Amniotic stem cell (primary cell): Measurements from ENCODE around the gene SUGCT.

Experiments used
- DNase-seq: peaks from one replicate; lab custom pipeline; 2025; lab: John Stamatoyannopoulos, UW

Gene SUGCT

DNA sequence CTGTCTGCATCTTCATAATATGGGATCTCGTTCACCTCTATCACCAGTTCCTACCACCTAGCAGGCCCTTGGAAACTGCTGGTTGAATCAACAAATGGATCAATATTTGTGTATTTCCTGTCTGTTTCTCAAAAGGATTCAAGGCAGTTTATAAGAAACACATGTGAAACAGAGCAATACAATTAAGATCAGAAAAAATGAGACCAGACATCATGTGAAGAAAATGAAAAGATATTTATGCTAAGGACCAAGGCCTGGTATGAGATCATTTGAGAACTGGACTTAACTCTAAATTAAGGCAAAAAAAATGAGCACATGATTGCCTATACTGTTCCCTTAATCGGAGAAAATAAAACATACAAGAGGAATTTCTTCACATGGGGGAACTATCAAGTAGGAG is 589.0 kb downstream of the SUGCT start:
- no peak for DNase-seq

DNA sequence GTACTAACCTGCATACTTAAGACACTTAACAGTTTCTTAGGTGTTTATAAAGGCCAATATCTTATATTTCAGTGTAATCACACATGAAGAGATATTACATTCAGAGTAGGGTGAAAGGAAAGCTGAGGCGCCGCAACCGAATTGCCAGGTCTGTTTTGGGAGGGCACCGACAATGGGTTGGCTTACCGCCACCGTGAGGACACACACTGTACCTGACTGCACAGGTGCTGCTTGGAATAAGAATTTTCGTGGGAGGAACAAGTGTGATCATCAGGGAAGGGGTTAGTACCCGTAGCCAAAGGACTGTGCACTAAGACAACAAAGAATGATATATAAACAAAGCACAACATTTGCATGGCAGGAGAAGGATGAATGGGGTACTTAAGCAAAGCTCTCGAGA is 591.8 kb downstream of the SUGCT start:
- no peak for DNase-seq

DNA sequence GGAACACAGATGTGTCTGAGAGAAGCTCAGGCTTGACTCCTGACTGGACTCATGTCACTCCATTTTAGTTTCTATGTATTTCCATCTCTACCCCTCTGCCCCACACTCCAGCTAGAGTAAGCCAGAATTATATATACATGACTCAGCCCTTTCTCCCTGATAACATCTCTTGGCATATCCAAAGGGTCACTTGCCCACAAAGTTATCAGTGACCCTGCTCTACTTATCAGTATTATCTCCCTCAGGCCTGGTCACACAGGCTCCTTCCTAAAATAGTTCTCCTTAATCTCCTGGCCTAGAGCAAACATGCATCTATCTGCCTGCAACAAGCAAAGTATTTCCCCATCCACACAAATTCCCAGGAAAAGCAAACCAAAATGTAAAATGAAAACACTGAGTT is 598.3 kb downstream of the SUGCT start:
- no peak for DNase-seq

DNA sequence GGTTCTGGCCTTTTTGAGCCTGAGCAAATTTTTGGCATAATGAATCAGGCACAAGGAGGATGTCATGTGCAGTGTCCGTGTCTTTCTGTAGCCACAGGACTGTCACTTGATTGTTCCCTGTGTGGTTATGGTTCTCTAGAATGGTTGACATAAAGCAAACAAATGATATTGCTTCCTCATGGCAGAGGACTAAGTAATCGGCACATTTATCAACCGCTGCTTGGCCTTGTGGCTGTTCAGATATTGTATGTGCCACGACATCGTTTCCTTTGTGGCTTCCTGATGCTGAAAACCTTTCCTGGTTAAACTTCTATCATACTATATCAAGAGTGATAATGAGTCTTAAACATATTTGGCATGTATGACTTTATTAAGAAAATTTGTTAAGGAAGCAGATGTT is 598.8 kb downstream of the SUGCT start:
- no peak for DNase-seq

DNA sequence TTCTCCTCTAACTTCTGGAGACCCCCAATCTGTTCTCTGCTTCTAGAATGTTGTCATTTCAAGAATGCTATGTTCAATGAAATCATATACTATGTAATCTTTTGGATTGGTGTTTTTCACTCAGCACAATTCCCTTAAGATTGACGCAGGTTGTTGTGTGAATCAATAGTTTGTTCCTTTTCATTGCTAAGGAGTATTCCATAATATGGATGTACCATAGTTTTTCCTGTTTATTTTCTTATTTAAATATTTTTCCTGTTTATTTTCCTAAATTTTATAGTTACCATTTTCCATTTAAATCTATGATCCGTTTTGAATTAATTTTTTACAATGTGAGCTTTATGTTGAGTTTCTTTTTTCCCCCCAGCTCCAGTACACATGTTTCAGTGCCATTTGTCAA is 604.5 kb downstream of the SUGCT start:
- no peak for DNase-seq

DNA sequence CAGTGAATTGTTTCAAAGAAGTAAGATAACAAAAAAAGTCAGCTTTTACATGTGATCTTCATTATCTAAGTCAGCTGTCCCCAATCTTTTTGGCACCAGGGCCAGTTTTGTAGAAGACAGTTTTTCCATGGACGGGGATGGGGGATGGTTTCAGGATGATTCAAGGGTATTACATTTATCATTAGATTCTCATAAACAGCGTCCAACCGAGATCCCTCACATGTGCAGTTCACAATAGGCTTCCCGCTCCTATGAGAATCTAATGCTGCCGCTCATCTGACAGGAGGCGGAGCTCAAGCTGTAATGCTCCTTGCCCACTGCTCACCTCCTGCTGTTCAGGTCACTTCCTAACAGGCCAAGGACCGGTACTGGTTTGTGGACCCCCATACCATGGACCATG is 607.5 kb downstream of the SUGCT start:
- DNase-seq = no peak

DNA sequence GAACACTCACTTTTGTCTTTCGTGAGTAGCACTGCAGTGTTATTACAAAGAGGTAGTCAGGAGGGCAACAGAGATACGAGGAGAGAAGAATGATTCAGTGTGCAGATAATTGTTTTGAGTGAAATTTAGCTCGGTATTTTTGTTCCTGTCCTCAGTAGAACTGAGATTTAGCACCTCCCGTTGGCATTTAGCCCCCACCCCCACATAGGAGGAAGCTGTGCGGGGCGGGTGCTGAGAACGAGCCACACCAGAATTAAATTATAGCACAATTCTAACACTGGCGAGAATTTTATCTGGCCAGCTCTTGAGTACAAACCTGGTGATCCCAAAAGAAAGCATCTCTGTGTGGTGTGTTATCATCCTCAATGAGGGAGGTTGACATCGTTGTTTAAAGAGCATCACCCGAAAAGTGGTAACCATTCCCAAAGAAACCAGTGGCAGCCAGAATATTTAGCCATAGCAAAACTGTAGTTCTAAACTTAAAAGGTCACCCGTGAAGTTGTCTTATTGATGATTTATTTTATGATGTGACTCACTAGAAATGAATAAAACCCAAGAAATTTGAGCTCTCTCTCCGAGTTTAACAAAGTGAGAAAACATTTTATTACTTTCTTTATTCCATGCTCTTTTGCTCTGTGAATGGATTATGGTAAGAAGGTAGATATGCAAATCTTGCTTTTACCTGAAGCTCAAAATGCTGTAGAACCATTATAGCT is 612.2 kb downstream of the SUGCT start:
- DNase-seq = no peak

DNA sequence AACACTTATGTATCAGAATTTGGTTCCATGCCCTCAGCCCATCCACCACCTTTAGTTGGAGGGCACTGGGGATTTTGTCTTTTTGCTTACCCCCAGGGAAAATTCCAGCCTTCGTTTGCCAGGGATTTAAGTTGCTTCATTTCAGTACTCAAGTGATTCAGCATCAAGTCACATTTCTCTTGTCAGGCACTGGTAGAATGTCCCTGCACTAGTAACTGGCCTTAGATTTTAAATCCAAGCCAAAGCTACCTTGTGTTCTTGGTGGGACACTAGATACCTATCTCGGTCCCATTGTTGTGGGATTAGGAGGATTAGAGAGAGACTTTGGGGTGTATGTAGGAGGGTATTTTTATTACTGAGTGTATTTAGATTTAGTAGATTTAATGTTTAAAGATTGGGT is 613.1 kb downstream of the SUGCT start:
- DNase-seq = no peak

DNA sequence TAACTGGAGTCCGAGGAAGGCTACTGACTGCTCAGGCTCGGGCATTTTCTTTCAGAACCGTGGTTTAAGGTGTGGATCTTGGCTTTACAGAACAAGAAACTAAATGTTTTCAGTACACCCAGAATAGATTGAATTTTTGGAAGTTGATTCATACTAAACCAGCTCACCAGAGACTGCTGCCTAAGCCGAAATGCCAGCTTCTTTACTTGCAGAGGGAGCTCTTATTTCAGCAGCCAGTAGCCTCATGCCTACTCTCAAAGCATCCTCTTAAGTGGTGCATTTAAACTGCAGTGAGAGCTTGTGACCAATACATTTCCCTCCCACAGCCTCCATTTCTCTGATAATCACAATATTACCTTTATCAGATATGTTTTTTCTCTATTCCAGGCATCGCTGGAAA is 615.1 kb downstream of the SUGCT start:
- DNase-seq = peak; percentile 46

DNA sequence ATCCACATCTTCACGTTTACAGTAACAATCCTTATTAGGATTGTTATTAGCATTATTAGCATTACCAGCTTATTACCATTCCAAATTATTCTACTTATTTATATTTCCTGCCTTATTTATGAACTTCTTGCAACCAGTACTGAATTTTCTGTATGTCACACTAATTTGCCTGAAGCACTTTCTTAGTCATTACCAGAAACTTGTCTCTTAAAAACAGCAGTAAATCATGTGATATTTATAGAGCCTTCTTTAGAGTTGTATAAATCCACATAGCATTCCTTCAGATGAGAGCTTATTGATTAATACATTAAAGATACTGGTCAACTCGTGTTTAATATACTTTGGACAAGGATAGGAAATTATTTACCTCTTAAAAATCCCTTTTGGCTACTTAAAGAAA is 618.6 kb downstream of the SUGCT start:
- no peak for DNase-seq

DNA sequence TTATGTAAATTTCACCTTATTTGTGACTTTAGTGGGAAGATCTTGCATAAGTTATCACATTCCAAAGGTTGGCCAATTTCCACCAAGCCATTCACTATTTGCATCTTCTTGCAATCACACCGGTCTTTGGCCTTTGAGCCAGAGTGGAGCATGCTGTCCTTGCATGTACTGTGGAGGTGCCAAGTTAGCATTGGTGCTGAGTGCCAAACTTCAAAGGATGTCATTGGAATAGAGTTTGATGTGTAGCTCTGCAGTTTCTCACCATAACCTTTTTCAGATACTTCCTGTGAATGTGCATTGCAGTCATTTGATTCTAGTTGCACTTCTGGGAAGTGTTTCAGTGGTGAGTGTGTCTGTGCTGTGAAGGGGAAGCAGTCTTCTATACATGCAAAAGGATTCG is 620.6 kb downstream of the SUGCT start:
- DNase-seq = no peak

DNA sequence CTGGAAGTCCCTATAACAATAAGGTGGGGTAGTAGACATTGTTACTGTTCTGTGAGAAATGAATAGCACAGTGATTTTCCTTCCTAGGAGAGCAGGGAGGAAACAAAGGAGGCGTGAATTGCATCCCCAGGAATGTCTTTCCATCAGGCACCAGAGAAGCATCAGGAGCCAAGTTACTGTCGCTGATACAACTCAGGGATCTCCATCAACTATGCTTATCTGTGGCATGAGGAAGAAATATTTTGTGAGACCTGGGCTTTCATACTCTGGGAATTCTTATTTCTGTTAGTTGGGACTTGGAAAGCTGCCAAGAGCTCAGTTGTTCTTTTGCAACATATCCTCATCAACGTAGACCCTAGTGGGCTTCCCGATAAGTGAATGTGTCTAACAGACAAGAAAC is 622.3 kb downstream of the SUGCT start:
- DNase-seq = no peak

DNA sequence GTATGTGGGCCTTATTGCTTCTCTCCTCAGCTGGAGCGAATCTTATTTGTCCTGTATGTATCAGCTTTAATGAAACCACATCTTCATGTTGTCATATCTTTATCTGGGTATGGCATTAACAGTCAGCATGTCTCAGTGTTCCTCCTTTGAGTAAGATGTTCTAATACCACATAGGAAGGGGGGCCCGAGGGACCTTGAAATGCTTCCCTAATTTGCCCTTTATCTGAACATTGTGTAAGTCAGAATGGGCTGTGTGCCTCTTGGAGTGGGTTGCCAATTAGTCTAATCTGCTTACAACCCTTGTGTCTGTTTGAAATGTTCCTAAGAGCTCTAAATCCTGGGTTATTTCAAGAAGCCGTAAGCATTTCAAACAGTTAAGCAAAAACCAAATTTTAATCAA is 623.8 kb downstream of the SUGCT start:
- DNase-seq = no peak

DNA sequence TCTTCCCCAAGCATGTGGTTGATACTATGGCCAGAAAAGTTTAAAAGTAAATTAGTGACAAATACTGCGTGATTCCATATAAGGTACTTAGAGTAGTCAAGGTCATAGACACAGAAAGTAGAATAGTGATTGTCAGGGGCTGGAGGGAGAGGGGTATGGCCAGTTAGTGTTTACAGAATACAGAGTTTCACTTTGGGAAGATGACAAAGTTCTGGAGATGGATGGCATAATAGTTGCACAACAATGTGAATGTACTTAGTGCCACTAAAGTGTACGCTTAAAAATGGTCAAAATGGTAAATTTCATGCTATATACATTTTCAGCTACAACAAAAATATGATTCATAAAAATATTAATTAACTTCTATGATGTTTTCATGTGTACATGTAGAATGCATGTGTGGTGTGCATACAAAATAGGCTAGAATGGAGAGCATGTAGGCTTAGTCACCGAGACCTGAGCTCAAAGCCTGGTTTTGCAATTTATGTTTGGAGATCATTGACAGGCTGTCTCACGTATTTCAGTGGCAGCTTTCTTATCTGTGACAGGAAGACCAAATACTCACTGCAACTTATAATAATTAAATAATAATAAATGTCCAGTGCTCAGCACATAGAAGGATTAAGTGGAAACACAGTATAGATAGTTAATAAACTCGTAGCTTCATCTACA is 625.6 kb downstream of the SUGCT start:
- DNase-seq = no peak

DNA sequence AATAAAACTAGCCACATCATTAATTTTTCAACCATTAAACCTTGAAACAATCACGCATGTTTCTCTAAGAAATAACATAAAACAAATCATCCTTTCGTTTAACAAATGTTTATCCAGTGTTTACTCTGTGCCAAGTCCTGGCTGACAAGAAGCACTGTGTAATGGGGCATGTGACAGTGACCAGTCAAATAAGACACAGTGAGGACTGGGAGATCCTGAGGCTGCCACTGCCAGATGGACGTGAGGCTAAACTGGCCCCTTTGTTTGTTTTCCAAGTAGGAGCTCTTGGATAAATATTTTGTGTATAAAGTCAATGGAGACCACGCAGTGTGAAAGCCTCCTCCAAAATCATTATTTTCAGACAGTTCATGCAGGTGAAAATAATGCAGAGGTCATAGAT is 626.2 kb downstream of the SUGCT start:
- no peak for DNase-seq

DNA sequence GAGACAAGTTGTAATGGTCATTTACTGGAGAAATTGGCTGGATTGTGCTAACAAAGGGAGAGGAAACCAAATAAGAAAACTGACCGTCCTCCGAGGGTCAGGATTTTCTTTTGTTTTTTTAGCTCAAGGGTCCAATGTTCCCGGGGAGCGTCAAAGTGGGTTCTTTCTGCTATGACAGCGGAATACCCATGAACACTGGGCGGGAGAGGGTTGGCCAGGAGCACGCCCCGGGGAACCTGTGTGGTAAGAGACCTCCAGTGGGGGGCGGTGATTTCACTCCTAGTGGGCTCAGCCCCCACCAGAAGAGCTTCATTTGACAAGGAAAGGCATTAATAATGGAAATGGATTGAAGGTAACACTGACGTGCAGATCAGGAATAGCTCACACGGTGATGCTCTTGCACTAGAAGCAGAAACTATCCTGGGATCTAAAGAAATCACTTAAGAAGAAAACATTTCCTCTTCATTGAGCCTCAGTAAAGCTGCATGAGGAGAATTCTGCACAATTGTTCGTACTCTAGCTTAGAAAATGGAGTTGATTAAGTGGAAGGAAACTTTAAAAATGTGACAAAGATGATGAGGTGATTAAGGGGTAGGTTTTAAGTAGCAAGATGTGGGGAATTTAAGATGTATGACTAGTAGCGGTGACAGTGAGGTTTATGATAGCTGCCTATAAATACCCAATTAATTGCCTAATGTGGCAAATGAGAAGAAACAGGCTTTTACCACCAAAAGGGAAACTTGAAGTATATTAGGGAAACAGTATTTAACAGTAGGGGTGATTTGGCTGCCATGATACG is 627.2 kb downstream of the SUGCT start:
- DNase-seq = no peak

DNA sequence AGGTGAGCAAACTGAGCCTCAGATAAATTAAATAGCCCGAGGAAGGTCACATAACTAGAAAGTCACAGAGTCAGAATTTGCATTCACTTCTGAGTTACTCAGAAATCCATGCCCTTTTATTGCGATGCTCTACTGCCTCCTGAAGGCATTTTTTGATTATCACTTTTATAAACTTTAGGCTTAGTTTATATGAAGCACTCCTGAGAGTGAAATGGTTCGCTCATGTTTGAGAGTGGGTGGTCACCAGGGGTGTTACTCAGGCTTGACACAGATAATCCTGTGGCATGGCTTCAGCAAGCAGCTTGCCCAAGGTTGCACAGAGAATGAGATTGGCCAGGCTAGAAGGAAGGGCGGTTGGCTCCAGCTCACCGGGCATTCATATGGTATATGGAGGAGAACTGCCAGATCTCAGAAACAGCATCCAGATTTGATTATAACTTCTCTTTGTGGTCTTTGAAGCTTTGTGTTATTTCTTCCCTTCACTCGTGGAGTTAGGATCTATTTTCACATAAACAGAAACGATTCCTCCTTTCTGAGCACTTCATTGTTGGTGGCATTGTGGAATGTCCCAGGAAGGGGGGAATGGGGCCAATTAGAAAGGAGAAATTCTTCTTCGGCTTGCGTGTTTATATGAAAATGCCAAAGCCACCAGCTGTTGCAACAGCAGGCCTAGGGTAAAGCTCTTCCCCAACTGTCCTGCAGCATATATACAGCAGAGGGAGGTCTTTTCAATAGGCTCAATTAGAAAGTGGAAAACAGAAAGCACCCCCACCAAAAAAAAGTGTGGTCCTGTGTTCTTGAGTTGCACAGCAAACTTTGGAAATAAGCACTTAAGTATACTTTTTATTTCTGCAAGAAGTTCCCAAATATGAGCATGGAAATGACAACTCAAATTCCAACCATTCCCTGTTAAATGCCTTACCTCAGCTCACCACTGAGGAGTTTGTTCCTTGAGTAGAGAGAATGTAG is 628.8 kb downstream of the SUGCT start:
- DNase-seq = peak; percentile 71

DNA sequence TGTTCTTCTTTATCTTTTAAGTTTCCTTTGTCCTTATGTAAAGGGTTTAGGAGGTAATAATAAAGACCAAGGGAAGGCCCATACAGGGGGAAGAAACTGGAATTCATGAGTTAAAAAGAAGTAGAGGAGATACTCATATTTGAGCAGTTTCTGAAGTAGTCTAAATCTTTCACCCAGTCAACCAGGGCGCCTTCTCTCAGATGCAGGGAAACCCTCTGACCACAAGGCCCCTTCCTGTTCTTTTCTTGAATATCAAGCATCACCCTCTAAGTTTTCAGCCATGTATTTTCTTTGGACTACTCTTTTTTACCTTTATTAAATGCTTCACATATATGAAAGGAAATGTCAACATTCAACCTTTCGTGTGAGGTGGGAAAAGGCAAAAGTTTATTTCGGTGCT is 630.8 kb downstream of the SUGCT start:
- DNase-seq = no peak

DNA sequence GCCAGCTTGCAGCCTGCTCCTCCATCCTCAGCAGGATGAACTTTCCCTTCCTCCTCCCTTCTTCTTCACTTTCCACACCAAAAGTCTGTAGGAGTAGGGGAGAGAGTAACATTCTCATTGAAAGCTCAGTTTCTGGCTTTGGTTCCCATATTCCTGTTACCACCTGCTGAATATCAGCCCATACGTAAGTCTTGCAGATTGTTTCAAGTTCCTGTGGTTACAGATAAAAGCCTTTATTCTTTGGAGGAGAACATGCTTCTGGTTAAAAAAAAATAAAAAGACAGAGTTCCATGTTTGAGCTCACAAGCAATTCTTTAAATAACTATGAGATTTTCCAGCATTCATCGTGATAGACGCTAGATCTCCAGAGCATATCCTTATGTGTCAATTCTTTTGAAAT is 637.3 kb downstream of the SUGCT start:
- DNase-seq = no peak

DNA sequence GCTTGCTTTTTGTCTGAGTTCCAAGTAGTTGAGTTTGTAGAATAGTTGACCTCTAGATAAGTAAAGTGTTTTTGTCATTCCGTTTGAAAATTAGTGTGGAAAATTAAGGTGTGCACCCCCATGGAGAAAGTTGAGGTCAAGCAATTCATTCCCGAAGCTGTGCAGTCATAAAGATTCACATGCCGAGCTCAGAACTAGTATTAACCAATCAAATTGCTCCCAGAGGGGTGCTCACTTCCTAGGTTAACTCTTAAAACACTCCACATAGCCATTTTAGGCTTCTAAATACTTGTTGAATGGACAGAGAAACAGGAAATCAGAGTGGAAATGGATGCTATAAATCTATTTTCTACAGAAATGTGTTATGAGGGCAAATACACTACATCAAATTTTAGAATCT is 638.9 kb downstream of the SUGCT start:
- DNase-seq = no peak

DNA sequence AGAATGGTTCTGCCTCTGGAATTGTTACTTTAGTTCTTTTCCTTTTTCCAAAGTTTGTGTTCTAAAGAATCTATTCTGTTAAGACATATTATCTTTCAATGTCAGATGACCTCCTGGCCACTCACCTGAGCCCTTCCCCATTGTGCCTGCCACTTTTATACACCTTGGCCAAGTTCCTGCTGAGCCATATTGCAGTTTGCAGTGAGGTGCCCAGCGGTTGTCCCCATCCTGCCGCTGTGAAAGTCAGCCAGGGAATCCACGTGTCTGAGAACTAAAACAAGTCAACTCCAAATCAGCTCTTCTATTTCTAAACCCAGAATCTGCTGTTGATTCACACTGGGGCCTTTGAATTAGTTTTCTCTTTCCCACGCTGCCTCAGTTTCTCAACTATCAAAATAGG is 641.1 kb downstream of the SUGCT start:
- no peak for DNase-seq

DNA sequence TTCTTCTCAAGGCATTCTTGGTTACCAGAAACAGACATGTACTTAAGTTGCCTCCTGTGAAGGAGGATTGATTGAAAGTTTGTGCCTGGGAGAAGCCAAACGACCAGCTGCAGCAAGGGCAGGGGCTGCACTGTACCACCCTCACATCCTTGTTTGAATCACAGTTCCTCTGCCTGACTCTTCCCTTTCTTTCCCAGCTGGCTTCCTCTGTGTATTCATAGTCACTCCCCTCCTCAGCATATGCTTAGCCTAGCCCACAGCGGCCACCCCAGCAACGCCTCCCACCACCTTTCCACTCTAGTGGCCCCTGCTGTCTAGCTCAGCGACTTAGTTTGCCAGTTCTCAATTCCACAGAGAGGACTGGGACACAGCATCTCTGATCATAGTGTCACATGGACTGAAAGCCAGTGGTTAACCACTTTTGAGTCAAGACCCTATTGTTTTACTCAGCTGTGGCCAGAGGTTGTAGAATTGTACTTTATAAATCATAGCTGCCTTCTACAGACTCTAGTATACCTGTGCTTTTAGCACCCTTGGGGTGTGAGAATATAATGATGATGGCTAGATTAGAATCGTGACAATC is 643.0 kb downstream of the SUGCT start:
- DNase-seq = no peak
